Astrocyte (in vitro differentiated cells and primary cell): ENCODE measurements around the gene HEG1. TPM values are rescaled to one million over a fixed set of nuclear protein-coding genes. Genes with fewer than 3 reads are reported as not detected.

ENCODE experiments used
- DNase-seq: peaks from one replicate; pipeline ENCODE4 v3.0.0-alpha.2; 2010; ENCODE audit warnings: low read depth
- FAIRE-seq: peaks from 2 replicates; lab custom pipeline; 2011; peaks lifted over from hg19 to GRCh38; lab: Jason Lieb, UNC
- H2AFZ ChIP-seq: 2 replicates; pipeline ENCODE4 v1.6.0; 2012; ENCODE audit warnings: low read depth, low read length, inconsistent platforms
- H3K27ac ChIP-seq: 2 replicates; pipeline ENCODE4 v1.5.1; 2011; ENCODE audit warnings: low read depth, low read length, inconsistent platforms
- H3K27me3 ChIP-seq: 2 replicates; pipeline ENCODE4 v1.6.0; 2011; ENCODE audit warnings: low read length, inconsistent platforms; ENCODE audit not compliant: insufficient read depth
- H3K36me3 ChIP-seq: 2 replicates; pipeline ENCODE4 v1.5.1; 2011; ENCODE audit warnings: low read length, inconsistent platforms; ENCODE audit not compliant: insufficient read depth
- H3K4me1 ChIP-seq: 2 replicates; pipeline ENCODE4 v1.5.1; 2011; ENCODE audit warnings: low read length, inconsistent platforms; ENCODE audit not compliant: insufficient read depth
- H3K4me2 ChIP-seq: 2 replicates; pipeline ENCODE4 v1.6.0; 2012; ENCODE audit warnings: low read length, inconsistent platforms
- H3K4me3 ChIP-seq: 2 replicates; pipeline ENCODE4 v1.5.1; 2011; ENCODE audit warnings: low read depth, mild to moderate bottlenecking, low read length, inconsistent platforms; ENCODE audit not compliant: insufficient read depth
- H3K79me2 ChIP-seq: 2 replicates; pipeline ENCODE4 v1.6.0; 2012; ENCODE audit warnings: mild to moderate bottlenecking, low read length, inconsistent platforms; ENCODE audit not compliant: insufficient read depth
- H3K9ac ChIP-seq: 2 replicates; pipeline ENCODE4 v1.6.0; 2012; ENCODE audit warnings: mild to moderate bottlenecking, low read length, inconsistent platforms
- H3K9me3 ChIP-seq: 2 replicates; pipeline ENCODE4 v1.5.1; 2012; ENCODE audit warnings: low read depth, mild to moderate bottlenecking, low read length, inconsistent platforms; ENCODE audit not compliant: insufficient read depth
- H4K20me1 ChIP-seq: 2 replicates; pipeline ENCODE4 v1.6.0; 2012; ENCODE audit warnings: low read length, inconsistent platforms; ENCODE audit not compliant: insufficient read depth
- H3K27ac Mint-ChIP-seq: one replicate; pipeline ENCODE4 v1.8.0; 2021; ENCODE audit warnings: mild to moderate bottlenecking, mixed read lengths; ENCODE audit not compliant: unreplicated experiment
- H3K27me3 Mint-ChIP-seq: one replicate; pipeline ENCODE4 v1.8.0; 2021; ENCODE audit warnings: low read depth, mixed read lengths; ENCODE audit not compliant: unreplicated experiment
- H3K36me3 Mint-ChIP-seq: one replicate; pipeline ENCODE4 v1.8.0; 2021; ENCODE audit warnings: low read depth, mixed read lengths; ENCODE audit not compliant: unreplicated experiment
- H3K4me1 Mint-ChIP-seq: one replicate; pipeline ENCODE4 v1.8.0; 2021; ENCODE audit warnings: low read depth, mixed read lengths; ENCODE audit not compliant: unreplicated experiment
- H3K4me3 Mint-ChIP-seq: one replicate; pipeline ENCODE4 v1.8.0; 2021; ENCODE audit warnings: mild to moderate bottlenecking, moderate library complexity, mixed read lengths; ENCODE audit not compliant: unreplicated experiment
- H3K9me3 Mint-ChIP-seq: one replicate; pipeline ENCODE4 v1.8.0; 2021; ENCODE audit warnings: mild to moderate bottlenecking, mixed read lengths; ENCODE audit not compliant: unreplicated experiment
- CTCF ChIP-seq: IDR thresholded peaks from 2 replicates; pipeline ENCODE4 v1.5.1; 2011; ENCODE audit warnings: low read depth, mild to moderate bottlenecking, inconsistent platforms, low read length, moderate library complexity; ENCODE audit not compliant: insufficient read depth
- EZH2 ChIP-seq: IDR thresholded peaks from 2 replicates; pipeline ENCODE4 v1.6.1; 2012; ENCODE audit warnings: mild to moderate bottlenecking, low read length, inconsistent platforms; ENCODE audit not compliant: insufficient read depth
- total RNA-seq: library from RNA; stranded (reverse); gene quantifications from 2 replicates; pipeline ENCODE4 v1.2.1, GENCODE V29; 2021

Gene HEG1
- total RNA-seq, 1 donor from 2014 or later, result 65.7 TPM

DNA sequence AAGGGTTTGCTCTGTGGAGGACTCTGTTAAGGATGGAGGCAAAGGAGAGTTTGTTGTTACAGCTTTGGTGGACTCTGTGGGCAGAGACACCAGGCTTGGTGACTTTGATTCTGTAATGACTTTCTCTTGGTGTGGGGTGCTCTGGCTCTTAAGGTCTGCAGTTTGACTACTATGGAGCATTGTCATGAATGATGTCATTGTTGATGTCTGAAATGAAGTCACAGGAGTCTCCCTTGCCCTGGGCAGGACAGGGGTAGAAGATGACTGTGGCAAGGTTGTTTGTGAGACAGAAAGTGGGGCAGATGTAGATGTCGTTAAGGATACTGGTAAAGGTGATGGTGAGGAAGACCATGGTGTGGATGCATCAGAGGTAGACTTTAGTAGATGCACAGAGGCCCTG lies 42.7 kb downstream of the HEG1 start:
- Mint-ChIP-seq H3K27ac (no peak overlapping the region), H3K9me3 (no peaks in the 10 kb centered on the region), H3K36me3 (peaks cover 44% of the 10 kb centered on the region), H3K27me3 (no peaks in the 10 kb centered on the region), H3K4me3 (no peak overlapping the region), H3K4me1 (no peaks in the 10 kb centered on the region)
- no peaks in the 10 kb centered on the region for H3K79me2 ChIP-seq
- FAIRE-seq, result no peak
- no peaks in the 10 kb centered on the region for H3K9me3 ChIP-seq
- TF ChIP-seq CTCF (no peak), EZH2 (no peak)
- no peak overlapping the region for H2AFZ ChIP-seq
- H3K27me3 ChIP-seq, result no peaks in the 10 kb centered on the region
- no peak for DNase-seq
- H3K27ac ChIP-seq, result no peak overlapping the region
- H3K4me2 ChIP-seq, result no peak overlapping the region
- H3K36me3 ChIP-seq, result peaks cover 62% of the 10 kb centered on the region
- peaks cover 8% of the 10 kb centered on the region for H3K4me1 ChIP-seq
- peaks cover 46% of the 10 kb centered on the region for H4K20me1 ChIP-seq
- H3K4me3 ChIP-seq, result no peak overlapping the region
- H3K9ac ChIP-seq, result no peak overlapping the region

DNA sequence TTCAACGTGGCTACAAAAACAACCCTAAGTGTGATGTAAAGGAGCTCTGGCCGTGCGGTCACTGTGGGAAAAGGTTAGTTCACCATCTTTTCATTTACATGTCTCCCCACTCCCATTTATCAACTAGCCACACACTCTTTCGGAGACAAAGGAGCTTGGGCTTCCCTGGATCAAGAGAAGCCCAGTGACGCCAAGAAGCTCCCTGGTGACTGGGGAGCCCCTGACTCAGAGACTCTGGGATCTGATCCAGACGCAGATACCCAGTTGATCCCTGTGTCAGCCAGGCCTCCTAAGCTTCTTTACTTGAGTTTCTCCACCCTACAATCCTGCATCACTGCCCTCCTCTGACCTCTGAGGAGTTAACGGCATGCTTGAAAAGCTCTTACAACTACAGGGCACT lies 43.9 kb downstream of the HEG1 start:
- Mint-ChIP-seq H3K27ac (no peak overlapping the region), H3K9me3 (no peaks in the 10 kb centered on the region), H3K4me3 (no peak overlapping the region), H3K36me3 (peaks cover 49% of the 10 kb centered on the region), H3K4me1 (no peaks in the 10 kb centered on the region), H3K27me3 (no peaks in the 10 kb centered on the region)
- TF ChIP-seq CTCF (no peak), EZH2 (no peak)
- DNase-seq (peak; percentile 96), FAIRE-seq (no peak)
- H2AFZ ChIP-seq, result no peak overlapping the region
- H3K4me1 ChIP-seq, result peaks cover 8% of the 10 kb centered on the region
- H3K4me2 ChIP-seq, result peak overlapping the region; percentile 23
- H3K27ac ChIP-seq, result peak overlapping the region; percentile 49
- no peaks in the 10 kb centered on the region for H3K9me3 ChIP-seq
- no peaks in the 10 kb centered on the region for H3K79me2 ChIP-seq
- H3K4me3 ChIP-seq, result no peak overlapping the region
- H3K27me3 ChIP-seq, result no peaks in the 10 kb centered on the region
- H4K20me1 ChIP-seq, result peaks cover 44% of the 10 kb centered on the region
- H3K36me3 ChIP-seq, result peaks cover 61% of the 10 kb centered on the region
- H3K9ac ChIP-seq, result peak overlapping the region; percentile 26

DNA sequence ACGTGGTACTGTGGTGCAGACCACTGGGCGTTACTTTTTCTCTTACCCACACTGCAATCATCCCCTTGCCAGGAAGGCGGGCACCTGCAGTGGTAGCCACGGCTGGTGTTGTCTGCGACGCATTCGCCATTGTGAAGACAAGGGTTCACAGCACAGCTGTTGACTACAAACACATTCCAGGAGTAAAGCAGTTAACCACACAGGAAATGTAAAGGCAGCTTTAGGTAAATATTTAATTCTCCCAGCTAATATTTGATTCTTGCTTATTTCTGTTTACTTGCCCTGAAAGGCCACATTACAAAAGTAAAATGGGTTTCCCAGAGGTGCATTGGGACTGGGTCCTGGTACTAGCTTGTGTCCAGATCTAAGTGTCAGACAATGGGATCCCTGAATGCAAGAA lies 45.4 kb downstream of the HEG1 start:
- peaks cover 55% of the 10 kb centered on the region for H3K36me3 Mint-ChIP-seq
- H3K36me3 ChIP-seq, result peaks cover 57% of the 10 kb centered on the region

More for the DNA sequence above, 45.4 kb downstream of the HEG1 start:
- H3K27me3 ChIP-seq, result no peaks in the 10 kb centered on the region
- no peak overlapping the region for H3K27ac ChIP-seq
- no peaks in the 10 kb centered on the region for H3K9me3 Mint-ChIP-seq
- H3K79me2 ChIP-seq, result no peaks in the 10 kb centered on the region
- peaks cover 33% of the 10 kb centered on the region for H4K20me1 ChIP-seq
- H3K4me3 ChIP-seq, result no peak overlapping the region
- peaks cover 8% of the 10 kb centered on the region for H3K4me1 ChIP-seq
- H2AFZ ChIP-seq, result no peak overlapping the region
- DNase-seq, result no peak
- no peak overlapping the region for H3K4me3 Mint-ChIP-seq
- no peaks in the 10 kb centered on the region for H3K9me3 ChIP-seq
- no peak overlapping the region for H3K27ac Mint-ChIP-seq
- H3K4me1 Mint-ChIP-seq, result no peaks in the 10 kb centered on the region
- no peak for FAIRE-seq
- H3K4me2 ChIP-seq, result no peak overlapping the region
- no peaks in the 10 kb centered on the region for H3K27me3 Mint-ChIP-seq
- H3K9ac ChIP-seq, result no peak overlapping the region
- no peak for TF ChIP-seq CTCF
- TF ChIP-seq EZH2, result no peak
